ENCODE results near the gene NMRAL1. TPM values are rescaled to one million over a fixed set of nuclear protein-coding genes. Genes with fewer than 3 reads are reported as not detected.

NMRAL1 gene
- total RNA-seq, 2 experiments from 2014 or later, result 50.5 to 55.0 TPM

DNA sequence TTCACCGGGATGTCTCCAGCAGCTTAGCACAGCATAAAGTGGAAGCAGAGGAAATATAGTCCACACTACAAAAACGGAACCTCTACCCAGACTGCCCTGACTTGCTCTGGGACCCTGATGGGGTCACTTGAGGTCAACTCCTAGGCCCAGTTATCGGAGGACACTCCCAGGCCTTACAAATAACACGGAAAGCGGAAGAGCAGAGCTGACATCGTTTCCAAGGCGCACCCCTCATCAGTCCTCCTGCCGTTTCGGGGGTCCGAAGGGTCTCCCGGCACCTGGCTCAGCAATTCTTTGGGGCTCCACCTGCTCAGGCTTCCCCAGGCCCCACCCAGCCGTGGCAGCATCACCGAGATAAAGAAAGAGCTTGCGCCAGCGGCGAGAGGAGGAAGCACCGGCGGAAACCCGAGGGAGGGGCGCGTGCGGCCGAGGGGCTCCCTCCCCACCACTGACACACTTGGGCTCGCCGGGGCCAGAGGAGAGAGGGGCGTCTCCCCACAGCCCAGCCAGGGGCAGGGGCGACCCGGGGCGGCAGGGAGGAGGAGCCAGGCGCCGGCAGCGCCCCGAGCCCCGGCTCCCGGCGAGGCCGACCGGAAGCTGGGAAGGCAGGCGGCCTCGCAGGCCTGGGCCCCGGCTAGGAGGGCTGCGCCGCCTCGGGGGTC is 58.8 kb downstream of the NMRAL1 start:
- Mint-ChIP-seq H3K36me3 (peaks cover 27% of the 10 kb centered on the region), H3K4me3 (peak overlapping the region; percentile 88), H3K9me3 (no peaks in the 10 kb centered on the region), H3K4me1 (ENCODE audit: low read depth) (peaks cover 37% of the 10 kb centered on the region), H3K27me3 (no peaks in the 10 kb centered on the region), H3K27ac (peak overlapping the region; percentile 88)
- CTCF ChIA-PET, result interaction anchor here (1.0 to 9.8 kb wide), 6 partner anchors 10 to 235 kb away, joined by 3 to 67 read pairs (median 5); partner anchors contain the start of gene DNAJA3
- intact Hi-C loops (cut with micrococcal nuclease), result loop anchor here (2.0 to 10.0 kb wide), 5 partner anchors 61 to 209 kb away; partner anchors contain the start of genes HMOX2, MGRN1 and TFAP4
- DNase-seq, result peak; percentile 76
- POLR2A ChIA-PET, result interaction anchor here (0.5 to 3.4 kb wide), 9 partner anchors 10 to 278 kb away, joined by 3 to 18 read pairs (median 4); partner anchors contain the start of genes CDIP1, DNAJA3, HMOX2 and NMRAL1

DNA sequence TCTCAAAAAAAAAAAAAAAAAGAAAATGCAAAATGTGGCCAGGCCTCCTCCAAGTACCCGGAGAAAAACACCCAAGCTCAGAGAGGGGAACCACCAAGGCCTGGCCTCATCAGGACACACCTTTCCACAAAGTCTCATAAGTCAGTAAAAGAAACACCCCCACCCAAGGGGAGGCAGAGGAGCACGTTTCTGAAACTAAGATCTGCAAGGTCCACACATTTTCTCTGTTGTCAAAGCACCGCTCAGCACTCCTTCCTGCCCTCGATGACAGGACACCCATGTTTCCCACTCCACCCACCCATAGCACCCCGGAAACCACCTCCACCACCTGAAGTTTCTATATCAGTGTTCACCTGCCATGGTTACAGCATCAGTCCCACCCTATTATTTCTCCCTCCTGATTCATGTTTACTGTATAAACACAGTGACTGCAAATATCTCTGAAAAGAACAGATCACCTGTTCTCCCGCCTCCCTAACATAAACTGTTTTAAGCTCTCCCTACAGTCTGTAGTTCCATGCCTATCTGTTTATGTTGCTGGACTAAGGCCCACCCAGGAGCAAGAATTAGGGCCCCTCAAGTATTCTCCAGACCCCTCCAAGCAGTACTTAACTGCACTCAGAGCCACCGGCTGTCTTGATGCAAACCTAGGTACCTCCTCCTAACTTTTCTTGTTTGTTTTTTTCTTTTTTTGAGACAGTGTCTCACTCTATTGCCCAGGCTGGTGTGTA is 60.1 kb downstream of the NMRAL1 start:
- H3K9me3 Mint-ChIP-seq, result no peaks in the 10 kb centered on the region
- peaks cover 33% of the 10 kb centered on the region for H3K36me3 Mint-ChIP-seq

DNA sequence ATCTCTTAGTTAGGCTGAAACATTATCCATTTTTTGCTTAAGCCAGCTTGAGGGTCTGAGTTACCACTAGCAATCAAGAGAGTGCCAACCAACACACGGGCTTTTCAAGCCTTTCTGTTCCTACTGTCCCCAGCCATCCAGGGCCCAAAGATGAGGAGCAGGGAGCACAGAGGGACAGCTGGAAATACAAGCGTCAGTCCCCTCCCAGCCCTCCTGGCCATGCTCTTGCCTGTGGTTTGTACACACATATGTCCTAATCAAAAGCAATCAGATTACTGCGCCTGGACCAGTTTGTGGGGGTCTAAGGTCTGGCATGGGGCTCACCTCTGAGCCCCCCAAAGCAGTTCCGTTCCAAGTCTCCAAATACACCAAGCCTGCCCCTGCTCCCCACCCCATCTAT is 61.6 kb downstream of the NMRAL1 start:
- H3K36me3 Mint-ChIP-seq, result peaks cover 35% of the 10 kb centered on the region
- H3K9me3 Mint-ChIP-seq, result no peaks in the 10 kb centered on the region
- intact Hi-C loops (cut with micrococcal nuclease), result loop anchor here (5.0 to 10.0 kb wide), 2 partner anchors 124 to 138 kb away; partner anchors contain the start of genes CDIP1 and TFAP4
- DNase-seq, result no peak
- ChIA-PET CTCF (interaction anchor here (1.0 to 9.8 kb wide), 3 partner anchors 10 to 159 kb away, joined by 3 to 67 read pairs (median 8); no protein-coding TSS in a partner anchor), POLR2A (interaction anchor here (0.6 kb wide), 1 partner anchor 521 kb away, joined by 3 read pairs; no protein-coding TSS in a partner anchor)
- H3K4me3 Mint-ChIP-seq, result no peak overlapping the region
- H3K4me1 Mint-ChIP-seq (ENCODE audit: low read depth), result peaks cover 42% of the 10 kb centered on the region
- H3K27ac Mint-ChIP-seq, result peak overlapping the region; percentile 38
- H3K27me3 Mint-ChIP-seq, result no peaks in the 10 kb centered on the region

More for the DNA sequence above, 60.1 kb downstream of the NMRAL1 start:
- intact Hi-C loops (cut with micrococcal nuclease), result loop anchor here (1.0 to 10.0 kb wide), 5 partner anchors 11 to 210 kb away; partner anchors contain the start of genes CDIP1, DNAJA3, HMOX2 and MGRN1
- CTCF ChIA-PET, result interaction anchor here (0.6 to 9.8 kb wide), 5 partner anchors 11 to 320 kb away, joined by 3 to 67 read pairs (median 4); partner anchors contain the start of genes ANKS3 and DNAAF8
- Mint-ChIP-seq H3K4me3 (peak overlapping the region; percentile 88), H3K27ac (peak overlapping the region; percentile 88), H3K4me1 (ENCODE audit: low read depth) (peaks cover 42% of the 10 kb centered on the region), H3K27me3 (no peaks in the 10 kb centered on the region)
- DNase-seq, result peak; percentile 95
- POLR2A ChIA-PET, result interaction anchor here (0.7 to 3.4 kb wide), 9 partner anchors 9 to 141 kb away, joined by 3 to 18 read pairs (median 3); partner anchors contain the start of genes CDIP1, DNAJA3, HMOX2 and TFAP4

DNA sequence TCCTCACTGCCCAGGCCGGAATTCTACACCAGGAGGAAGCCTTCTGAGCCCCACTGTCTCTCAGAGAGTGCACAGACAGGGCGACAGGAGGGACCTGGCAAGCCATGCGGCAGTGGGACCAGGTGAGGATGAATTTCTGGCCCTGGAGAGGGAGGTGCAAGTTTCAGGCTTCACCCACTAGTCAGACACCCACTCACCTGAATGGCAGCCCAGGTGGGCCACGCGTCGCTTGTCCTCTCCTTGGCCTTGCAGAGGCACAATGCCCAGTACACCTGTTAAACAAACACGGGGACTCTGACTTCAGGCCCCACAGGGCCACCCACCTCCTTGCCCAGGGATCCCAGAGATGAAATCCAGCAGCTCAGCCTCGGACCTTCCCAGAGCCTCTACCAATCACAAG is 62.3 kb downstream of the NMRAL1 start:
- intact Hi-C loops (cut with micrococcal nuclease), result loop anchor here (5.0 to 10.0 kb wide), 2 partner anchors 125 to 137 kb away; partner anchors contain the start of genes CDIP1 and TFAP4
- ChIA-PET POLR2A (no interaction called here), CTCF (interaction anchor here (1.0 to 9.8 kb wide), 2 partner anchors 9 to 53 kb away, joined by 3 to 67 read pairs; no protein-coding TSS in a partner anchor)
- Mint-ChIP-seq H3K27me3 (no peaks in the 10 kb centered on the region), H3K4me1 (ENCODE audit: low read depth) (peaks cover 42% of the 10 kb centered on the region), H3K9me3 (no peaks in the 10 kb centered on the region), H3K4me3 (no peak overlapping the region), H3K27ac (no peak overlapping the region), H3K36me3 (peaks cover 35% of the 10 kb centered on the region)
- DNase-seq, result no peak

Other genes starting within 250 kb of the NMRAL1 start
- gene SRL, start 232.5 kb downstream of the NMRAL1 start, total RNA-seq, result not detected
- gene TFAP4, start 201.6 kb downstream of the NMRAL1 start, total RNA-seq, result 10 to 100 TPM; 24.5 to 24.7 TPM
- under 1 TPM; 0.52 to 0.68 TPM for gene GLIS2, start 158.6 kb downstream of the NMRAL1 start, total RNA-seq
- gene PAM16, start 123.3 kb downstream of the NMRAL1 start, total RNA-seq, result 10 to 100 TPM; 52.8 to 63.4 TPM
- under 1 TPM in 1 of 2 experiments, not detected in 1; 0.07 TPM for gene VASN, start 102.8 kb downstream of the NMRAL1 start, total RNA-seq
- 100 to 1,000 TPM in 1 of 2 experiments, 10 to 100 TPM in 1; 90.4 to 101 TPM for gene CORO7, start 58.0 kb downstream of the NMRAL1 start, total RNA-seq
- 10 to 100 TPM; 74.6 to 75.0 TPM for gene DNAJA3, start 48.8 kb downstream of the NMRAL1 start, total RNA-seq
- gene HMOX2, start 1.8 kb upstream of the NMRAL1 start, total RNA-seq, result 10 to 100 TPM; 69.1 to 76.0 TPM
- 10 to 100 TPM; 25.7 to 27.5 TPM for gene CDIP1, start 64.1 kb upstream of the NMRAL1 start, total RNA-seq
- under 1 TPM; 0.07 to 0.17 TPM for gene C16orf96, start 81.7 kb upstream of the NMRAL1 start, total RNA-seq
- 10 to 100 TPM; 13.4 to 13.5 TPM for gene UBALD1, start 140.3 kb upstream of the NMRAL1 start, total RNA-seq
- gene MGRN1, start 150.2 kb upstream of the NMRAL1 start, total RNA-seq, result 10 to 100 TPM; 72.7 to 73.2 TPM
- gene NUDT16L1, start 218.9 kb upstream of the NMRAL1 start, total RNA-seq, result 10 to 100 TPM; 22.2 to 23.6 TPM